22Rv1 (cell line): ENCODE results near the gene CARD9.

Source experiments
- CTCF ChIP-seq: fragments of 450-650 bp; IDR thresholded peaks from 2 replicates; pipeline ENCODE4 v1.5.1; 2017; ENCODE audit warnings: mild to moderate bottlenecking
- ZFX ChIP-seq: fragments of 450-650 bp; IDR thresholded peaks from 2 replicates; pipeline ENCODE4 v1.6.1; 2017; ENCODE audit warnings: antibody characterized with exemption, borderline replicate concordance

- TF ChIP-seq CTCF (no peak), ZFX (no peak)
Observed at GRCh38 chr9:136399176-136400037, 25.9 kb upstream of the CARD9 start.
